B cell (primary cell): ENCODE data around the gene CES4A.

ENCODE experiments used
- CTCF ChIP-seq: fragments of 200-600 bp; IDR thresholded peaks from one replicate; pipeline ENCODE4 v1.8.0; 2022; ENCODE audit warnings: antibody characterized with exemption, mild to moderate bottlenecking
- EZH2 ChIP-seq: IDR thresholded peaks from 2 replicates; pipeline ENCODE4 v1.6.1; 2012; ENCODE audit warnings: borderline replicate concordance, low read depth, mild to moderate bottlenecking, moderate library complexity, low read length; ENCODE audit not compliant: insufficient read depth, poor library complexity, severe bottlenecking

GRCh38 chr16:66958857-66959703 lies 29.3 kb upstream of the CES4A start:
- TF ChIP-seq CTCF, result peak; percentile 19
- no peak for TF ChIP-seq EZH2
